Measurements from ENCODE around the gene SS18L1. TPM values are rescaled to one million over a fixed set of nuclear protein-coding genes. Genes with fewer than 3 reads are reported as not detected.
A peak's percentile ranks its signal among the peaks of the same experiment; 100 is the strongest.

The SS18L1 gene
- total RNA-seq, 4 donors from 2014 or later = 12.4 to 23.1 (median 13.7) TPM

GRCh38 chr20:62134735-62135231 is 8.8 kb upstream of the SS18L1 start:
- no peak for TF ChIP-seq POLR2A (IDR thresholded peaks at IDR 0.05)
- TF ChIP-seq CTCF (IDR thresholded peaks at IDR 0.05) = no peak
- no peak for TF ChIP-seq EP300 (IDR thresholded peaks at IDR 0.05)
- Histone ChIP-seq H3K27me3 (no peaks in the 10 kb centered on the region), H3K27ac (peak overlapping the region in 3 of 4 donors; percentile 50 to 77 (median 76)), H3K4me1 (peaks cover 0 to 36% (median 8%) of the 10 kb centered on the region in 4 donors), H3K36me3 (peaks cover 12 to 96% (median 43%) of the 10 kb centered on the region in 3 donors), H3K9me3 (no peaks in the 10 kb centered on the region), H3K4me3 (no peak overlapping the region)
- peak in 1 of 2 donors; percentile 49 for DNase-seq (ENCODE audit: low spot score in 2 of 2)
- WGBS, 2 donors = 24 to 40% methylated on average over 9 to 10 of the region's 11 CpGs

GRCh38 chr20:62135573-62136266 is 7.8 kb upstream of the SS18L1 start:
- Histone ChIP-seq H3K27me3 (no peaks in the 10 kb centered on the region), H3K36me3 (peaks cover 12 to 93% (median 42%) of the 10 kb centered on the region in 3 donors), H3K9me3 (no peaks in the 10 kb centered on the region), H3K4me3 (no peak overlapping the region), H3K4me1 (peaks cover 0 to 45% (median 10%) of the 10 kb centered on the region in 4 donors), H3K27ac (peak overlapping the region in 3 of 4 donors; percentile 34 to 77 (median 76))
- TF ChIP-seq EP300 (IDR thresholded peaks at IDR 0.05) = no peak
- TF ChIP-seq POLR2A (IDR thresholded peaks at IDR 0.05) = peak in 1 of 2 donors; percentile 6
- DNase-seq (ENCODE audit: low spot score in 2 of 2) = no peak
- WGBS, 2 donors = 91 to 94% methylated on average over 7 to 8 of the region's 8 CpGs

GRCh38 chr20:62136283-62137091 is 7.1 kb upstream of the SS18L1 start:
- Histone ChIP-seq H3K27ac (peak overlapping the region in 1 of 4 donors; percentile 9), H3K4me1 (peaks cover 4 to 53% (median 17%) of the 10 kb centered on the region in 4 donors), H3K9me3 (no peaks in the 10 kb centered on the region), H3K27me3 (no peaks in the 10 kb centered on the region), H3K36me3 (peaks cover 7 to 86% (median 34%) of the 10 kb centered on the region in 3 donors), H3K4me3 (no peak overlapping the region)
- 50 to 53% methylated on average over 8 of the region's 8 CpGs for WGBS, 2 donors
- TF ChIP-seq EP300 (IDR thresholded peaks at IDR 0.05) (no peak), POLR2A (IDR thresholded peaks at IDR 0.05) (no peak), CTCF (IDR thresholded peaks at IDR 0.05) (peak; percentile 58 to 75 (median 62))
- peak; percentile 61 to 72 for DNase-seq (ENCODE audit: low spot score in 2 of 2)

- WGBS, 2 donors = 75 to 77% methylated on average over 6 of the region's 6 CpGs
- H3K4me1 ChIP-seq = peaks cover 4 to 58% (median 23%) of the 10 kb centered on the region in 4 donors
- no peak for TF ChIP-seq EP300 (IDR thresholded peaks at IDR 0.05)
- no peak for TF ChIP-seq CTCF (IDR thresholded peaks at IDR 0.05)
- TF ChIP-seq POLR2A (IDR thresholded peaks at IDR 0.05) = no peak
- H3K9me3 ChIP-seq = no peaks in the 10 kb centered on the region
- H3K27ac ChIP-seq = no peak overlapping the region
- no peak for DNase-seq (ENCODE audit: low spot score in 2 of 2)
- no peak overlapping the region for H3K4me3 ChIP-seq
- no peaks in the 10 kb centered on the region for H3K27me3 ChIP-seq
- peaks cover 7 to 80% (median 30%) of the 10 kb centered on the region in 3 donors for H3K36me3 ChIP-seq
These were observed 6.5 kb upstream of the SS18L1 start for GRCh38 chr20:62137092-62137384.

- no peak for DNase-seq (ENCODE audit: low spot score in 2 of 2)
- Histone ChIP-seq H3K4me3 (no peak overlapping the region), H3K4me1 (peaks cover 4 to 58% (median 23%) of the 10 kb centered on the region in 4 donors), H3K9me3 (no peaks in the 10 kb centered on the region), H3K27me3 (no peaks in the 10 kb centered on the region), H3K36me3 (peaks cover 7 to 74% (median 30%) of the 10 kb centered on the region in 3 donors), H3K27ac (no peak overlapping the region)
- TF ChIP-seq CTCF (IDR thresholded peaks at IDR 0.05) = no peak
- no peak for TF ChIP-seq EP300 (IDR thresholded peaks at IDR 0.05)
- TF ChIP-seq POLR2A (IDR thresholded peaks at IDR 0.05) = no peak
- 70 to 83% methylated on average over 8 of the region's 8 CpGs for WGBS, 2 donors
These were observed 5.9 kb upstream of the SS18L1 start for GRCh38 chr20:62137478-62138203.
